DMS 273 (cell line): ENCODE measurements around the gene ATP6V1C2.
"Not testable (repeated sequence)": the region's sequence is repeated elsewhere in the genome, so short reads cannot be mapped to it uniquely, and the experiment has no call there.

Source experiments
- DNase-seq: peaks from one replicate; lab custom pipeline; 2025; ENCODE audit not compliant: unreplicated experiment; lab: John Stamatoyannopoulos, UW

The ATP6V1C2 gene

GRCh38 chr2:10784719-10785118 lies 63.3 kb downstream of the ATP6V1C2 start:
- no peak for DNase-seq

GRCh38 chr2:10785260-10785659 lies 63.8 kb downstream of the ATP6V1C2 start:
- no peak for DNase-seq

GRCh38 chr2:10786240-10786982 lies 65.0 kb downstream of the ATP6V1C2 start:
- no peak for DNase-seq

- DNase-seq: peak; percentile 67
Observed at GRCh38 chr2:10787176-10787968, 65.9 kb downstream of the ATP6V1C2 start.

GRCh38 chr2:10788855-10789254 lies 67.4 kb downstream of the ATP6V1C2 start:
- no peak for DNase-seq

GRCh38 chr2:10790228-10790973 lies 69.0 kb downstream of the ATP6V1C2 start:
- DNase-seq: no peak

GRCh38 chr2:10792001-10792634 lies 70.7 kb downstream of the ATP6V1C2 start:
- DNase-seq: no peak

- no peak for DNase-seq
Observed at GRCh38 chr2:10792660-10793400, 71.4 kb downstream of the ATP6V1C2 start.

- DNase-seq: no peak
Observed at GRCh38 chr2:10793816-10794215, 72.4 kb downstream of the ATP6V1C2 start.

- no peak for DNase-seq
Observed at GRCh38 chr2:10794876-10795275, 73.4 kb downstream of the ATP6V1C2 start.

GRCh38 chr2:10795508-10796046 lies 74.1 kb downstream of the ATP6V1C2 start:
- no peak for DNase-seq

- no peak for DNase-seq
Observed at GRCh38 chr2:10796703-10797102, 75.3 kb downstream of the ATP6V1C2 start.

- DNase-seq: no peak
Observed at GRCh38 chr2:10798783-10799182, 77.4 kb downstream of the ATP6V1C2 start.

GRCh38 chr2:10800163-10800562 lies 78.7 kb downstream of the ATP6V1C2 start:
- no peak for DNase-seq

- no peak for DNase-seq
Observed at GRCh38 chr2:10802657-10803056, 81.2 kb downstream of the ATP6V1C2 start.

- DNase-seq: not testable (repeated sequence)
Observed at GRCh38 chr2:10805990-10806389, 84.6 kb downstream of the ATP6V1C2 start.

- DNase-seq: no peak
Observed at GRCh38 chr2:10806543-10806942, 85.1 kb downstream of the ATP6V1C2 start.

GRCh38 chr2:10810202-10811161 lies 89.1 kb downstream of the ATP6V1C2 start:
- peak; percentile 93 for DNase-seq

GRCh38 chr2:10811517-10811916 lies 90.1 kb downstream of the ATP6V1C2 start:
- no peak for DNase-seq
